ENCODE data around the gene RSAD2. TPM values are rescaled to one million over a fixed set of nuclear protein-coding genes. Genes with fewer than 3 reads are reported as not detected.

The RSAD2 gene
- total RNA-seq, 1 experiment from 2014 or later, result not detected

- Histone ChIP-seq H3K79me2 (ENCODE audit: low read depth) (no peaks in the 10 kb centered on the region), H3K9me3 (ENCODE audit: insufficient read depth, low read depth) (no peaks in the 10 kb centered on the region), H3K4me1 (replicated peaks; ENCODE audit: insufficient read depth) (no peaks in the 10 kb centered on the region), H3K4me2 (no peak overlapping the region), H3K9me2 (ENCODE audit: insufficient read depth) (no peaks in the 10 kb centered on the region), H3K27me3 (ENCODE audit: insufficient read depth, low read depth) (no peaks in the 10 kb centered on the region), H3K4me3 (no peak overlapping the region), H4K20me1 (ENCODE audit: insufficient read depth) (0 out of 2 replicates have a peak, but pooled peaks cover 5% of the 10 kb centered on the region), H3K36me3 (ENCODE audit: low read depth) (no peaks in the 10 kb centered on the region), H3F3A (ENCODE audit: insufficient read depth, low read depth) (no peaks in the 10 kb centered on the region), H2AFZ (no peak overlapping the region), H3K27ac (no peak overlapping the region)
- BruUV-seq (replicated peaks), result no TSS peak
- no peak for DNase-seq
- ChIA-PET POLR2A (ENCODE audit: unreplicated experiment) (no interaction called here), CTCF (interaction anchor here (0.6 kb wide), 1 partner anchor 8 kb away, joined by 4 read pairs; no protein-coding TSS in a partner anchor)
- TF ChIP-seq EZH2 (IDR thresholded peaks at IDR 0.05; ENCODE audit: low read depth), result no peak
- TF ChIP-seq, protein P1, sequence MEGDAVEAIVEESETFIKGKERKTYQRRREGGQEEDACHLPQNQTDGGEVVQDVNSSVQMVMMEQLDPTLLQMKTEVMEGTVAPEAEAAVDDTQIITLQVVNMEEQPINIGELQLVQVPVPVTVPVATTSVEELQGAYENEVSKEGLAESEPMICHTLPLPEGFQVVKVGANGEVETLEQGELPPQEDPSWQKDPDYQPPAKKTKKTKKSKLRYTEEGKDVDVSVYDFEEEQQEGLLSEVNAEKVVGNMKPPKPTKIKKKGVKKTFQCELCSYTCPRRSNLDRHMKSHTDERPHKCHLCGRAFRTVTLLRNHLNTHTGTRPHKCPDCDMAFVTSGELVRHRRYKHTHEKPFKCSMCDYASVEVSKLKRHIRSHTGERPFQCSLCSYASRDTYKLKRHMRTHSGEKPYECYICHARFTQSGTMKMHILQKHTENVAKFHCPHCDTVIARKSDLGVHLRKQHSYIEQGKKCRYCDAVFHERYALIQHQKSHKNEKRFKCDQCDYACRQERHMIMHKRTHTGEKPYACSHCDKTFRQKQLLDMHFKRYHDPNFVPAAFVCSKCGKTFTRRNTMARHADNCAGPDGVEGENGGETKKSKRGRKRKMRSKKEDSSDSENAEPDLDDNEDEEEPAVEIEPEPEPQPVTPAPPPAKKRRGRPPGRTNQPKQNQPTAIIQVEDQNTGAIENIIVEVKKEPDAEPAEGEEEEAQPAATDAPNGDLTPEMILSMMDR (conservative IDR thresholded peaks at IDR 0.05), result no peak
- intact Hi-C loops (cut with micrococcal nuclease; ENCODE audit: unreplicated experiment), result no loop called here
Measured at GRCh38 chr2:6930923-6931647, 53.5 kb downstream of the RSAD2 start.

- no peak for TF ChIP-seq EZH2 (IDR thresholded peaks at IDR 0.05; ENCODE audit: low read depth)
- BruUV-seq (replicated peaks), result no TSS peak
- Histone ChIP-seq H3K4me3 (no peak overlapping the region), H3K9me3 (ENCODE audit: insufficient read depth, low read depth) (no peaks in the 10 kb centered on the region), H3K79me2 (ENCODE audit: low read depth) (no peaks in the 10 kb centered on the region), H3K9me2 (ENCODE audit: insufficient read depth) (no peaks in the 10 kb centered on the region), H3K36me3 (ENCODE audit: low read depth) (no peaks in the 10 kb centered on the region), H3K4me2 (no peak overlapping the region), H3K27ac (no peak overlapping the region), H2AFZ (no peak overlapping the region), H3K4me1 (replicated peaks; ENCODE audit: insufficient read depth) (no peaks in the 10 kb centered on the region), H3K27me3 (ENCODE audit: insufficient read depth, low read depth) (no peaks in the 10 kb centered on the region), H4K20me1 (ENCODE audit: insufficient read depth) (0 out of 2 replicates have a peak, but pooled peaks cover 5% of the 10 kb centered on the region), H3F3A (ENCODE audit: insufficient read depth, low read depth) (no peaks in the 10 kb centered on the region)
- DNase-seq, result no peak
- ChIA-PET CTCF (no interaction called here), POLR2A (ENCODE audit: unreplicated experiment) (no interaction called here)
- intact Hi-C loops (cut with micrococcal nuclease; ENCODE audit: unreplicated experiment), result no loop called here
Measured at GRCh38 chr2:6931753-6932152, 54.2 kb downstream of the RSAD2 start.

DNA sequence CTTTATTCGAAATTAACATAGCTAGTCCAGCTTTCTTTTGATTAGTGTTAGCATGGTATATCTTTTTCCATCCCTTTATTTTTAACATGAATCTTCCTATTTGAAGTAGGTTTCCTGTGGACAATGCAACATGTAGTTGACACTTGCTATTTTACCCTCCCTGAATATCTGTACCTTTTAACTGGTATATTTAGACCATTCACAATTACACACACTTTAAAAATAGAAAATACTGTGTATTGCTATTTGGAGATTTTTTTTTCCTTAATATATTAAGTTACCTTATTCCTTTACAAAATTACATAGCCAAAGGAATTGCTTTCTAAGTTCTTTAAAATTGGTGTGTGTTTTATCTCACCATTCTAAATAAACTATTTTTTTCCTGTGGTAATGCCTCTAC, 54.6 kb downstream of the RSAD2 start:
- no peak overlapping the region for H3K4me3 ChIP-seq
- H3K27ac ChIP-seq, result no peak overlapping the region
- no TSS peak for BruUV-seq (replicated peaks)
- ChIA-PET CTCF (no interaction called here), POLR2A (ENCODE audit: unreplicated experiment) (no interaction called here)
- H3K4me2 ChIP-seq, result no peak overlapping the region
- H3K9me3 ChIP-seq (ENCODE audit: insufficient read depth, low read depth), result no peaks in the 10 kb centered on the region
- no peaks in the 10 kb centered on the region for H3K79me2 ChIP-seq (ENCODE audit: low read depth)
- no peak for DNase-seq
- no peaks in the 10 kb centered on the region for H3F3A ChIP-seq (ENCODE audit: insufficient read depth, low read depth)
- H4K20me1 ChIP-seq (ENCODE audit: insufficient read depth), result 0 out of 2 replicates have a peak, but pooled peaks cover 5% of the 10 kb centered on the region
- no peaks in the 10 kb centered on the region for H3K27me3 ChIP-seq (ENCODE audit: insufficient read depth, low read depth)
- H3K4me1 ChIP-seq (replicated peaks; ENCODE audit: insufficient read depth), result no peaks in the 10 kb centered on the region
- H3K9me2 ChIP-seq (ENCODE audit: insufficient read depth), result no peaks in the 10 kb centered on the region
- TF ChIP-seq, protein P1 (conservative IDR thresholded peaks at IDR 0.05), result no peak
- no peak for TF ChIP-seq EZH2 (IDR thresholded peaks at IDR 0.05; ENCODE audit: low read depth)
- H2AFZ ChIP-seq, result no peak overlapping the region
- no peaks in the 10 kb centered on the region for H3K36me3 ChIP-seq (ENCODE audit: low read depth)
- intact Hi-C loops (cut with micrococcal nuclease; ENCODE audit: unreplicated experiment), result no loop called here

Measured in PC-9 (cell line).